ENCODE results near the gene GZMM.

GZMM gene

GRCh38 chr19:594265-594870 is 50.5 kb downstream of the GZMM start:
- no peak overlapping the region for H3K4me2 ChIP-seq (ENCODE audit: low read length, poor library complexity, severe bottlenecking)
- no peak overlapping the region for H2BK15ac ChIP-seq (ENCODE audit: low read depth, poor library complexity, severe bottlenecking)
- H3K23ac ChIP-seq (ENCODE audit: low read length in 2 of 2), result no peak overlapping the region
- H2AK5ac ChIP-seq (ENCODE audit: low read length, severe bottlenecking), result no peak overlapping the region
- no peak overlapping the region for H4K8ac ChIP-seq (ENCODE audit: low read length)
- H3K27me3 ChIP-seq (ENCODE audit: control insufficient read depth in 1 of 2, insufficient read depth in 1 of 2, low read length in 2 of 2), result peaks cover 5 to 63% of the 10 kb centered on the region in 2 experiments
- H3K4ac ChIP-seq (ENCODE audit: low read depth in 1 of 2, low read length in 2 of 2), result no peak overlapping the region
- no peak for DNase-seq
- peaks cover 19% of the 10 kb centered on the region for H3K79me1 ChIP-seq (replicated peaks; ENCODE audit: low read length, poor library complexity, severe bottlenecking)
- no peak overlapping the region for H2AFZ ChIP-seq (ENCODE audit: low read depth, low read length)
- H3K9me3 ChIP-seq (ENCODE audit: control insufficient read depth, low read length), result no peaks in the 10 kb centered on the region
- no peak overlapping the region for H3K18ac ChIP-seq (ENCODE audit: low read depth in 1 of 2, low read length in 2 of 2)
- H3K4me1 ChIP-seq (ENCODE audit: control insufficient read depth, insufficient read depth, low read depth, low read length), result peaks cover 24% of the 10 kb centered on the region
- H3K36me3 ChIP-seq (ENCODE audit: control insufficient read depth in 1 of 2, insufficient read depth in 2 of 2, low read depth in 1 of 2, low read length in 2 of 2), result no peaks in the 10 kb centered on the region
- no peak overlapping the region for H2BK12ac ChIP-seq (ENCODE audit: low read length in 2 of 2)
- no peak overlapping the region for H3K14ac ChIP-seq (ENCODE audit: low read length in 2 of 2)
- no peak overlapping the region for H4K91ac ChIP-seq (ENCODE audit: low read length)
- no peak overlapping the region for H2BK120ac ChIP-seq (ENCODE audit: low read depth, low read length)
- no peak overlapping the region for H3K27ac ChIP-seq (ENCODE audit: low read length, poor library complexity, severe bottlenecking)
- 79% methylated on average over 24 of the region's 24 CpGs for WGBS
- H2BK5ac ChIP-seq (ENCODE audit: low read depth, low read length, poor library complexity, severe bottlenecking), result no peak overlapping the region
- H3K9ac ChIP-seq (ENCODE audit: low read length), result no peak overlapping the region
- no peak overlapping the region for H3K4me3 ChIP-seq (ENCODE audit: insufficient read depth in 1 of 2, low read depth in 1 of 2, low read length in 2 of 2)

DNA sequence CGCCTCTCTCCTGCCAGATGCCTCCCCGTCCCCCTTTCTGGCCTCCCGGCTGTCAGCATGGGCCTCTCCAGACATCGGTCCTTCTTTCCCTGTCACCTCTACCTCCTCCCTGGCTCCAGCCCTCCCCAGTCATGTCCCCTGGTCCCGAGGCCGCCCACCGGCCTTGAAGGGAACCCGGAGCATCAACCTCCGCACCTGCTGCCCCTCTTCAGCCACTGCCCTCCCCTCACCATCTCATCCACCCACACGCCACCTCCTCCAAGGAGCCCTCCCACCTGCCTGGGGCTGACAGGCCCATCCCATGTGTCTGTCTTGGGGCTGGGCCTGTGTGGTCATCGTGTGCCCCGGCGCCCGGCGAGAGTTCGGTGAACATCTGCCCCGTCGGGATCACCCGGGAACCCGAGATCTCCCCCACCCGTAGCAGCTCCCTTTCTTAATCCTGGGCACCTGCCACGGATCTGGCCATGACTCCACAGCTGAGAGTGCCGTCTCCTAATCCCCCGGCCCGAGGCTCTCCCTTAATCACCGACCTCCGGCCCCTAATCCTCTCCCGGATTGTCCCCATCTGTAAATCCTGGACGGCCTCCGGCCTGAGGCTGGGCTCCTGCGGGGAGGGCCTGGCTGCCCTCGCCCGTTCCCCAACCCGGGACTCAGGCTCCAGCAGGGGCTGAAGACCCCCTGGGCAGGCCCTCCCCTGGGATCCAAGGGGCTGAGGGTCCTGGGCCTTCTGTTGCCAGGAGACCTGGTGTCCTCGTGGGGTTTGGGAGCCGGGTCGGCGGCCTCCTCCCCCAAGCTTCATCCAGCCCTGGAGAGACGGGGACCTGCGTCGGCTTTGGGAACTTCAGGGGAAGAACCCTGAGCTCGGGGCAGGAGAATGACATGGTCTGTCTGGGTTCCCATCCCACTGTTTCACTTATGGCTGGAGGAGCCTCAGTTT is 51.7 kb downstream of the GZMM start:
- Histone ChIP-seq H3K79me1 (replicated peaks; ENCODE audit: low read length, poor library complexity, severe bottlenecking) (peaks cover 19% of the 10 kb centered on the region), H3K36me3 (ENCODE audit: control insufficient read depth in 1 of 2, insufficient read depth in 2 of 2, low read depth in 1 of 2, low read length in 2 of 2) (no peaks in the 10 kb centered on the region), H3K27me3 (ENCODE audit: control insufficient read depth in 1 of 2, insufficient read depth in 1 of 2, low read length in 2 of 2) (peaks cover 5 to 61% of the 10 kb centered on the region in 2 experiments), H3K4me2 (ENCODE audit: low read length, poor library complexity, severe bottlenecking) (no peak overlapping the region), H3K23ac (ENCODE audit: low read length in 2 of 2) (no peak overlapping the region), H3K27ac (ENCODE audit: low read length, poor library complexity, severe bottlenecking) (no peak overlapping the region), H2BK15ac (ENCODE audit: low read depth, poor library complexity, severe bottlenecking) (no peak overlapping the region), H2BK120ac (ENCODE audit: low read depth, low read length) (no peak overlapping the region), H3K4ac (ENCODE audit: low read depth in 1 of 2, low read length in 2 of 2) (no peak overlapping the region), H4K91ac (ENCODE audit: low read length) (no peak overlapping the region), H4K8ac (ENCODE audit: low read length) (no peak overlapping the region), H3K14ac (ENCODE audit: low read length in 2 of 2) (no peak overlapping the region), H2AFZ (ENCODE audit: low read depth, low read length) (no peak overlapping the region), H3K9ac (ENCODE audit: low read length) (no peak overlapping the region), H3K4me3 (ENCODE audit: insufficient read depth in 1 of 2, low read depth in 1 of 2, low read length in 2 of 2) (no peak overlapping the region), H2BK12ac (ENCODE audit: low read length in 2 of 2) (no peak overlapping the region), H2BK5ac (ENCODE audit: low read depth, low read length, poor library complexity, severe bottlenecking) (no peak overlapping the region), H3K4me1 (ENCODE audit: control insufficient read depth, insufficient read depth, low read depth, low read length) (peaks cover 19% of the 10 kb centered on the region), H3K18ac (ENCODE audit: low read depth in 1 of 2, low read length in 2 of 2) (no peak overlapping the region), H2AK5ac (ENCODE audit: low read length, severe bottlenecking) (no peak overlapping the region), H3K9me3 (ENCODE audit: control insufficient read depth, low read length) (no peaks in the 10 kb centered on the region)
- 85% methylated on average over 42 of the region's 42 CpGs for WGBS
- DNase-seq, result no peak

DNA sequence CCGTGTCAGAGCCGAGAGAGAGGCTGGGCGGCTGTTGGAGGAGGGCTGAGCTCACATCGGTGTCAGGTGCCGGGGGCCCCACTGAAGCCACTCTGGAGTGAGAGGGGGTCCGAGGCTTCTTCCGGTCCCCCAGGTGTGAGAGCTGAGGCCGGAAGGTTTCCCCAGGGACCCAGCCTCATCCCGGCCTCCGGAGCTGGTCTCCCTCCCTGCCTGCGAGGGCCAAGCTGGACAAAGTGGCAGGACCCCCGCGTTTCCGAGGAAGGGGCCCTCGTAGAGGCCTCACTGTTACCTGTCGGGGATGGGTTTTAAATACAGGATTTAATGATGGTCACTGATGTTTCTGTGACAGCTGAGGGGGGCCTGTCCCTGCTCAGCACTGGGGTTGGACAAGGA is 52.4 kb downstream of the GZMM start:
- Histone ChIP-seq H3K4me1 (ENCODE audit: control insufficient read depth, insufficient read depth, low read depth, low read length) (peaks cover 12% of the 10 kb centered on the region), H3K14ac (ENCODE audit: low read length in 2 of 2) (no peak overlapping the region), H3K27ac (ENCODE audit: low read length, poor library complexity, severe bottlenecking) (no peak overlapping the region), H3K23ac (ENCODE audit: low read length in 2 of 2) (no peak overlapping the region), H3K4me2 (ENCODE audit: low read length, poor library complexity, severe bottlenecking) (no peak overlapping the region), H2BK120ac (ENCODE audit: low read depth, low read length) (no peak overlapping the region), H2BK5ac (ENCODE audit: low read depth, low read length, poor library complexity, severe bottlenecking) (no peak overlapping the region), H4K91ac (ENCODE audit: low read length) (no peak overlapping the region), H2AFZ (ENCODE audit: low read depth, low read length) (no peak overlapping the region), H3K9me3 (ENCODE audit: control insufficient read depth, low read length) (no peaks in the 10 kb centered on the region), H3K36me3 (ENCODE audit: control insufficient read depth in 1 of 2, insufficient read depth in 2 of 2, low read depth in 1 of 2, low read length in 2 of 2) (peaks cover 0 to under 1% of the 10 kb centered on the region in 2 experiments), H3K27me3 (ENCODE audit: control insufficient read depth in 1 of 2, insufficient read depth in 1 of 2, low read length in 2 of 2) (peaks cover 3 to 56% of the 10 kb centered on the region in 2 experiments), H2AK5ac (ENCODE audit: low read length, severe bottlenecking) (no peak overlapping the region), H4K8ac (ENCODE audit: low read length) (no peak overlapping the region), H3K79me1 (replicated peaks; ENCODE audit: low read length, poor library complexity, severe bottlenecking) (peaks cover 14% of the 10 kb centered on the region), H2BK12ac (ENCODE audit: low read length in 2 of 2) (no peak overlapping the region), H3K4ac (ENCODE audit: low read depth in 1 of 2, low read length in 2 of 2) (no peak overlapping the region), H3K4me3 (ENCODE audit: insufficient read depth in 1 of 2, low read depth in 1 of 2, low read length in 2 of 2) (no peak overlapping the region), H3K9ac (ENCODE audit: low read length) (no peak overlapping the region), H2BK15ac (ENCODE audit: low read depth, poor library complexity, severe bottlenecking) (no peak overlapping the region), H3K18ac (ENCODE audit: low read depth in 1 of 2, low read length in 2 of 2) (no peak overlapping the region)
- 86% methylated on average over 16 of the region's 16 CpGs for WGBS
- no peak for DNase-seq
